CD4-positive, alpha-beta T cell treated with Interleukin-17A for 4 hours (primary cell): Measurements from ENCODE around the gene NID1.
"Not testable (repeated sequence)": the region's sequence is repeated elsewhere in the genome, so short reads cannot be mapped to it uniquely, and the experiment has no call there.

Experiments used
- DNase-seq: peaks from one replicate; pipeline ENCODE4 v3.0.0-alpha.2; 2020; ENCODE audit warnings: mixed read lengths

The NID1 gene

GRCh38 chr1:236091933-236092318 is 27.0 kb upstream of the NID1 start:
- DNase-seq = no peak

- no peak for DNase-seq
Observed at GRCh38 chr1:236090741-236091147, 25.9 kb upstream of the NID1 start.

- no peak for DNase-seq
Observed at GRCh38 chr1:236089046-236089773, 24.3 kb upstream of the NID1 start.

- DNase-seq = no peak
Observed at GRCh38 chr1:236086537-236086936, 21.6 kb upstream of the NID1 start.

DNA sequence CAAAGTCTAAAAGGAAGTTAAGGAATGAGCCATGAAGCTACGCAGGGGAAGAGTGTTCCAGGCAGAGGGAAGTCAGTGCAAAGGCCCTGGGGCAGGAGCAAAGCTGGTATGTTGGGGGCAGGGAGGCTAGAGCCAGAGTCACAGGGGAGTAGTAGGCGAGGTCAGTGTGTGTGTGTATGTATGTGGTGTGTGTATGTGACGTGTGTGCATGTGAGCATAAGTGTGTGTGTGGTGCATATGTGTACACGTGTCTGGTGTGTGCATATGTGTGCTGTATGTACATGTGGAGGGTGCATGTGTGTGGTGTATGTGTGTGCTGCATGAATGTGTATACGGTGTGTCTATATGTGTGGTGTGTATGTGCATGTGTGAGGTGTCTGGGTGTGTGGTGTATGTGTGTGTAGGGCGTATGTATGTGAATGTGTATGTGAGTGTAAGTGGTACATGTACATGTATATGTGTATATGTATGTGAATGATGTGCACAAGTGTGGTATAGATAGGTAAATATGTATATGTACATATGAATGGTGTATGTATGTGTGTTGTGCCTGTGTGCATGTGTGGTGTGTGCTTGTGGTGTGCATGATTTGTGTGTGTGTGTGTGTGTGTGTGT is 20.8 kb upstream of the NID1 start:
- DNase-seq = no peak

DNA sequence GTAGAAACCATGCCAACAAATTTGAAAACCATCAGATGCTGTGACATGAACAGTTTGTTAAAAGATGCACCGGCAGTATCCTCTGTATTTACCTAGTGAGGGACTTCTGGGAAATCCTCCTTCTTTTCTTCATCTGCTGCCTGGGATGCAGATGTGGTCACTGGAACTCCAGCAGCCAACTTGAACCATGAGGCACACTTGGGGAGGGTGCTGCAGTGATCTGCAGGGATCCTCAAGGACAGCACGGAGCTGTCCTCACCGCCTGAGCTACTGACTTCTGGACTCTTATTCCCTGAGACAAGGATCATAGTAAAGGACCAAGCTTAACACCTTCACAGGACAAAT is 19.5 kb upstream of the NID1 start:
- DNase-seq = no peak

GRCh38 chr1:236083650-236084385 is 18.9 kb upstream of the NID1 start:
- DNase-seq = no peak

GRCh38 chr1:236082526-236082925 is 17.6 kb upstream of the NID1 start:
- no peak for DNase-seq

- DNase-seq = no peak
Observed at GRCh38 chr1:236081546-236082227, 16.8 kb upstream of the NID1 start.

GRCh38 chr1:236079703-236080102 is 14.8 kb upstream of the NID1 start:
- no peak for DNase-seq

DNA sequence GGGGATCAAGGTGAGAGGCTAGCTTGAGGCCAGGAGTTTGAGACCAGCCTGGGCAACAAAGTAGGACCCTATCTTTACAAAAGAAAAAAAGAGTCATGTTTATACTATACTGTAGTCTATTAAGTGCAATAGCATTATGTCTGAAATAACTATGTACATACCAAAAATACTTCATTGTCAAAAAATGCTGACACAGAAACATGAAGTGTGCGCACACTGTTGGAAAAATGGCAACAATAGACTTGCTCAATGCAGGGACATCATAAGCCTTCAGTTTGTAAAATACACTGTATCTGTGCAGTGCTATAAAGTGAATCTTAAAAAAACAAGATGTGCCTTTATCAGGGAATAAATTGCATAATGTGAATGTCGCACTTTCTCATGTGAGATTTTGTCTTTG is 14.1 kb upstream of the NID1 start:
- no peak for DNase-seq

GRCh38 chr1:236078077-236078476 is 13.2 kb upstream of the NID1 start:
- DNase-seq = not testable (repeated sequence)

- DNase-seq = no peak
Observed at GRCh38 chr1:236075848-236076247, 11.0 kb upstream of the NID1 start.

DNA sequence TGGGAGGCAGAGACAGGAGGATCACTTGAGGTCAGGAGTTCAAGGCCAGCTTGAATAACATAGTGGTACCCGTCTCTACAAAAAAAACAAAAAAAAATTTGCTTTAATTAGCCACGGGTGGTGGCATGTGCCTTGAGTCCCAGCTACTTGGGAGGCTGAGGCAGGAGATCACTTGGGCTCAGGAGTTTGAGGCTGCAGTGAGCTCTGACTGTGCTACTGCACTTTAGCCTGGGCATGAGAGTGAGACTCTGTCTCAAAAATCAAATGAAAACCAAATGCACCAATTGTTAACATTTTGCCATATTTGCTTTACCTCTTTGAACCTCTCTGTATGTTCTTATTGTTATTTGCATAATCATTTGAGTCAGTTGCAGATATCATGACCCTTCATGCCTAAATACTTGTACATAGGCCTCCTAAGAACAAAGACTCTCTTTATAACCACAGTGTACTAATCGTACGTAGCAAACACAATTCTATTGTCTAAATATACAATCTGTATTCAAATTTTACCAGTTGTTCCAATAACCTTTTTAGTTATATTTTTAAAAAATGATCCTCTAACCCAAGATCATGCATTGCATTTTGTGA is 8.5 kb upstream of the NID1 start:
- DNase-seq = no peak

GRCh38 chr1:236072001-236072400 is 7.1 kb upstream of the NID1 start:
- DNase-seq = no peak

- no peak for DNase-seq
Observed at GRCh38 chr1:236070753-236071152, 5.9 kb upstream of the NID1 start.

DNA sequence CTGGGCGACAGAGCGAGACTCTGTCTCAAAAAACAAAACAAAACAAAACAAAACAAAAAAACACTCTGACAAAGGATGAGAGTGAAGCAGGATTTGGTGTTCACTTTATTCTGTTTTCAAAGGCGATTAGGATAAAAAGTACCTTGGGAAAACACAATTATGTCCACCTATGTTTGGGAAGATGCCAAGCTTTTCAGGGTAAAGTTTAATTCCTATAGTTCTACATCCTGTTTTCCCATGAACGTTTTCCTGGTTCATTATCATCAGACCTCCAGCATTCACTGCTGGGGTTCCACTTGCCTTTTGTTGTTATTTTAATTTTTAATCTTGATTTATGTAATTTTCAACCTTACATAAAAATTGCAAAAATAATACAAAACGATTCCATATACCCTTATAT is 4.9 kb upstream of the NID1 start:
- DNase-seq = no peak

DNA sequence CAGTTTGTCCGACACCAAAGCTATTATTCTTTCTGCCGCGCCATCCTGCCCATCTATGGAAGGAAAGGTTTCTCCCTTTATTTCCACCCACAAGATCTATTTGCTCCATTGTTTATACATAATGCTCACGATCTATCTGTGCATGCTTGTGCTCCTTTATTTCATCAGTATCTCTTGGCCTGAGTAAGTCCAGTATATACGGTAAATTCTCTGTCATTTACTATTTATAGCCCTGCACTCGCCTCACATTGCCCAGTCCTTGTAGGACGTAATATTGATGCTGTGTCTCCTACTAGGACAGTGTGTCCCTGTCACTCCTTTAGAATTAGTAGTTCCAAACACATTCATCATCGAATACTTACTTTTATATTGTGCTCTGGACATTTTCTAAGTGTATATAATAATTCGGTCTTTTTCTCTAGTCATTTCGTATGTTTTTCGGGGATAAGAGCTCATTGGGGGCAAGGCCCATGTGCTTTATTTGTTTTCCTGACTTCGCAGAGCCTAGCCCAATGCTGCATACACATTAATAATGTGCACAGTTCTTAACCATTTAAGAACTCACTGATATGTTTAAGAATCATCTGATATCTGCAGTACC is 3.1 kb upstream of the NID1 start:
- no peak for DNase-seq

GRCh38 chr1:236066828-236067386 is 2.0 kb upstream of the NID1 start:
- peak; percentile 55 for DNase-seq

GRCh38 chr1:236066054-236066453 is 1.2 kb upstream of the NID1 start:
- DNase-seq = no peak

DNA sequence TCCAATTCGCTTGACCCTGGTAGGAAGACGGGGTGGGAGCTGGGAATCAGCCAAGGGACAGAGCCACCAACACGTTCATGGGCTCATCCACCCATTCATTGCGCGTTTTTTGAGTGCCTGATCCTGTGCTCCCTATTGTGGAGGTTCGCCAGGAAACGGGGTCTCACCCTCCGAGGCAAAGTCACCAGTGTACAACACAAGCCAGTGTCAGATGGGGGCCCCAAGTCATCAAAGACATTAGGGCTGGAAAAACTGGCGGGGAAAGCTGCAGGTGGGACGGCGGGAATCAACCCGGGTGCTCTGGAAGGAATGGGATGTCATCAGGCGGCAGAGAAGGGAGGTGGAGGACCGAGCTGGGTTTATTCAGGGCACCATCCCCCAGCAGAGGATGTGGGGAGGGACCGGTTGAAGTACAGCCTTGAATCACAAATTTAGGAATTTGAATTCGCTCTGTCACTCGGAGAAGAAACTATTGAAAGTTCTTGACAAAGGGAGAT is 667 bp upstream of the NID1 start:
- DNase-seq = no peak
